NOMO-1 (cell line): Measurements from ENCODE around the gene RAD51B.
A peak's percentile ranks its signal among the peaks of the same experiment; 100 is the strongest.

Source experiments
- DNase-seq, 2 experiments: peaks; one replicate each; lab custom pipeline; 2025; ENCODE audit not compliant: unreplicated experiment in 2 of 2; lab: John Stamatoyannopoulos, UW

RAD51B gene

DNA sequence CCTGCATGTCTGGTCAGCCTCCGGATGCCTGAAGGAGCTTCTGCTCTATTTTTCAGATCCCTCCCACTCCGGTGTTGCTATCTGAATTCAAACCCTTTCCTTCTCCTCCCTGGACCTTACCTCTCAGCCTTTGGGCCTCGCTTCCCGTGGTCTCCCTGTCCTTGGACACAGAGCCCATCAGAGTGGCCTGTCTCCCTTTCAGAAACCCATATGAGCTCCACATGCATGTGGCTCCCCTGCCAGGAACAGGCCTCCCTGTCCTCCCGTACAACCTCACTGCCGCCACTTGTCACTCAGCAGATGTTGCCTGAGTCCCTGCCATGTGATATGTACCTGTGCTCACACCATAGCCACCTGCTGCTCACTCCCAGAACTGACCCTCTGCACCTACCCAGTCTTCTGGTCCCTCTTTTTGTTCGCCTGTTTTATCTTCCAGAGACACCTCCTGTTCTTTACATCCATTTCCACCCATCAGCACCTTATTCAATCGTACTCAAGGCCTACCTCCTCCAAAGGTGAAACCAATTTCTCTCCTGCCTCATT lies 790.7 kb downstream of the RAD51B start:
- no peak for DNase-seq

DNA sequence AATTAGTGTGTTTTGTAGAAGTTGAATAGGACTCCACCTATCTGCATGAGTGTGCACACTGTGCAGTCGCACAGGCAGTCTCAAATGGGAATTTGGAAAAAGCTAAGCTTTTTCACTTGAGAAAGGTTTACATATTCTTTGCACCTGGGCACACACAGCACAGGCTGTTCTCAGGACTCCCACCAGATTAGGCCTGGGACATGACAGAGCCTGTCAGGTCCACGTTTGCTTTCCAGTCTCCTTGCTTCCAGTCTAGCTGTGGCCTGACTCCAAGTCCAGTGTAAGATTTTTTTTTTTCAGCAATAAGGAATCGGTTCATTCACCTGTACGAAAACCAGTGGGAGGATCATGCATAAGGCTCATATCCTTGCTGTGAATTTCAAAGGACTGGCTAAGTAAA lies 792.0 kb downstream of the RAD51B start:
- no peak for DNase-seq

DNA sequence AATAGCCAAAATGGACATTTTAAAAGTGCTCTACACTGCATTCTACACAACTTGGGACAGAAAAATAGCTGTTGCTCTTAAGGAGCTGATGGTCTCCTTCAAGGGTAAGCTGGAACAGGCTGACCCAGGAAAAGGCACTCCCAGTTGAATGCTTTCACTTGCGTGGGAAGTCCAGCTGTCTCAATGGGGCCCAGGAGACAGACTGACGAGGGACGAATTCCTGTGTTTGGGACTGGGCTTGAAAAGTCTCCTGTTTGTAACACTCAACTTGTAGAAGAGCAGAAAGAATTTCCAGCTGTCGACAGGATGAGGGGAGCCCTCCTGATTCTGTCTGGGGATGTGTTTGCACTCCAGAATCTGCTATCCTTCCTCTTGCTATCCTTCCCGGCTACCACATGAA lies 792.5 kb downstream of the RAD51B start:
- no peak for DNase-seq

DNA sequence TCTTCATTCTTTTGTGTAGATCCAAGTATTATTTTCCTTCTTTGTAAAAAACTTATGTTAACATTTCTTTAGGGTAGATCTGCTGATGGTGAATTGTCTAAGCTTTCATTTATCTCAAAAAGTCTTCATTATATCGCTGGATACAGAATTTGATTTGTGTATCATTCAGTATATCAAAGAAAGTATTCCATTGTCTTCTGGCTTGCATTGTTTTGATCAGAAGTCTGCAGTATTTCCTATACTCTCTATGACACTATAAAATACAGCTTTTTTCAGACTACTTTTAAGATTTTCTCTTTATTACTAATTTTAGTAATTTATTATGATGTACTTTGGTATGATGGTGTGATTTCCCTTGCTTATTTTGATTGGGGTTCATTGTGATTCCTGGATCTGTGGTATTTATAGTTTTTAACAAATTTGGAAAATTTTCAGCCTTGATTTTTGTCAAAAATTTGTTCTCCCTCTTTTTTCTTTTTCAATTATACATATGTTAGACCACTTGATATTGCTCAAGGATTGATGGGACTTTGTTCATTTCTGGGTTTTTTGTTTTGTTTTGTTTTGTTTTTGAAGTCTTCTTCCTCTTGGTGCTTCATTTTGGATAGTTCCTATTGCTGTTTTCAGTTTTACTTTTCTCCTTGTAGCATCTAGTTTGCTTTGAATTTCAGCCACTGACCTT lies 796.8 kb downstream of the RAD51B start:
- no peak for DNase-seq

DNA sequence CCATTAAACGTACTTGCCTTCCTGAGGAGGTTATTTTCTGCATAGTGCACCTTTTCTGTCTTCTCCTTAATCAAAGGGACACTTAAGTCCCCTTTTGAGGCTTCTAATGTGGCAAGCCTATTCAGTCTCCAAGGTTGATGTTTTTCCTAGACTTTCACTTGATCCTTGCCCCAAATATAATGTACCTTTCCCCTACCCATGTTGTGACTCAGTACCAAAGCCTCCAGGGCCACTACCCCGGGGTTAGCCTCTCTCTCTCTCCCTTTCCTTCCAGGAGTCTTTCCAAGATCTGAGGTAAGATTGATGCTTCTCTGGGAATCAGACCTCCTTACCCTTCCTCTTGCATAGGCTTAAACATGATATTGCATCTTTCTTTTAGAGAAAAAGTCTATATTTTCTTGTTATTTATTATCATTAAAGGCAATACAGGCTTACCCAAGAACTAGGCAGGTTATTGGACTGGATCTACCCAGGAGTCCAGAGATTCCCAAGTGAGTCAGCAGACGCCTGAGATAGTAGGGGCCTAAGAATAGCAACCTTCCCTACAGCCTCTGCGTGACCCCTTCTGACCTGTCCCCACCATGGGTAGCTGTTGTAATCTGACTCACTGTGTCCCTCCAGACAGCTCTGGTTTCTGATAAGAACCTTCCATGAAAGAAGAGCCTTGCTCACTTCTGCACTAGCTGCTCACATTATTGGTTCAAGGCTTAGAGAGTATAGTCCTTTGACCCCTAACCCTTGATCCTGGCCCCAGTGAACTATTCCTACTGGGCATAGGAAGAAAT lies 800.4 kb downstream of the RAD51B start:
- no peak for DNase-seq

DNA sequence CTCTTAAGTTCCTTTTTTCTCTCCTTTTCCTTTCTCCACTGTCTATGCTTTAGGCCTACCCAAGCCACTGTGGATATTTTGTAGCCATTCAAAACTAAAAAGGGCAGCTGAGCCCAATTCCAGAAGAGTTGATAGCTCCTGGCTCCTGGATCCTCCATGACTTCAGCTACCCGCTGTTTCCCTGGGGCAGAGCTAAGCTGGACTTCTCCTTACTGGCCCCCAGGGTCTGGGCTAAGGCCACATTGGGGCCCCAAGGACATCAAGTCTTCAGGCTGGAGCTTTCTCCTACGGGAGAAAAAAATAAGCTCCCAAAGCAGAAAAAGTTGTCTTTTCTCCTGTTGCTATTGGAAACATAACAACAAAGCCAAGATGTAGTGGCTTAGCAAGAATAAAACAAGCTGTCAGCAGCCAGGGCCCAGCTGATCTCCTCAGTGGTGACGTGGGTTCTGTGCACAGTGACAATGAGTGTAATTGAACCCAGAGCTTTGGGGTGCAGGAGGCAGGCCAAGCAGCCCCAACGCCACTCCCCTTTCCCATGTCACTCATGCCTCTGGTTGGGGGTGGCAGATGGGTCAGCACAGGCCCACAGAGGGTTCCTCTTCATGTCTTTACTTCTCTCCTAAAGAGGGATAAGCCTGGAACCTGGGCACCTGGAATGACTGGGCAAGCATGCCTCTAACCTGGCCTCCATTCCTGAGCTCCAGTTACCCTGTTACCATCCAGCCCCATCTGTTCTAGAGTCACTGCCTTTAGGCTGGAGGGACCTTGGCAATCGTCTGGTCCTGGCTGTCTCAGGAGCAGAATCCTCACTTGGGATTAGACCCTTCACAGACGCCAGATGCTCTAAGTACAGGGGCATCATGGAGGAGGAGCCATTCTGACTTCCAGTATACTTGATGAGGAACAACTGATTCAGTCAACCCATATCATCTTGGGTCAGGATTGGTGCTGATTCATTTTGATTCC lies 802.1 kb downstream of the RAD51B start:
- no peak for DNase-seq

GRCh38 chr14:68622856-68623255 lies 803.3 kb downstream of the RAD51B start:
- DNase-seq: peak in 1 of 2 experiments; percentile 14

- DNase-seq: no peak
Measured at GRCh38 chr14:68623307-68623706, 803.7 kb downstream of the RAD51B start.

GRCh38 chr14:68623826-68624225 lies 804.2 kb downstream of the RAD51B start:
- DNase-seq: no peak

GRCh38 chr14:68624541-68625220 lies 805.1 kb downstream of the RAD51B start:
- DNase-seq: no peak

- DNase-seq: no peak
Measured at GRCh38 chr14:68625366-68626090, 805.9 kb downstream of the RAD51B start.

GRCh38 chr14:68626386-68626785 lies 806.8 kb downstream of the RAD51B start:
- DNase-seq: no peak

DNA sequence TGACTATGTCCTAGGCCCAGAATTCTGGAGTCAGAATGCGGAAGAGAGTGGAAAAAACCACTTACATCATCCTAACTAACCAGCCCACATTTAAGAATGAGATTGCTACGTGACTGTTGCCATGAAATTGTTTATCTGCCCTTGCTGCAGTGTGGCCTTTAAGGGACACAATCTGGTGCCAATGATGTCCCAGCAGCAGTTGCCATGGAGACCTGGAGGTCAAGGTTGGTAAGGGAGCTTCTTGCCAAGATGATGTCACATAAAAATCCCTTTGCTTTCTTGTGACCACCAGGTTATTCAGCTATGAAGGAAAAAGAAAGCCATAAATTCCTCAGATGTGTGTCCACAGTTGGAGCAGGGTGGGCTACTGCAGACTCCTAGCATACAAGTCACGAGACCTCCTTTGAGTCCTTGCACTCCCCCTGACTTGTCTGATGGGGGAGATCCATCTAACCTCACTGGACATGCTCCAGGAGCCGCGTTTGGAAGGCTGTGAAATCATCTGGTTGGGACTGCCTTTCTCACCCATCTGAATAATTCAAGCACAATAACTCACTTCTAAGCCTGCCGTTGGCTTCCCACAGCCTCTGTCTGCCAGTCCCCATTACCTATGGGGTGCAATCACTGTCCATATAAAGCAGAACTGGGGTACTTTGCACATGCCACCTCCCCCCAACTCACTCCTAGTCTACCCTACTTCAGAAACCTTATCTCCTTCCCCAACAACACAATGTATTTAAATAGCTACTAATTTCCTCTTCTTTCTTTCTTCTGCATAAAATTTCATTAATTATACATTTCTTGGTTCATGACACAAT lies 807.7 kb downstream of the RAD51B start:
- no peak for DNase-seq

- DNase-seq: no peak
Measured at GRCh38 chr14:68627868-68628604, 808.5 kb downstream of the RAD51B start.

DNA sequence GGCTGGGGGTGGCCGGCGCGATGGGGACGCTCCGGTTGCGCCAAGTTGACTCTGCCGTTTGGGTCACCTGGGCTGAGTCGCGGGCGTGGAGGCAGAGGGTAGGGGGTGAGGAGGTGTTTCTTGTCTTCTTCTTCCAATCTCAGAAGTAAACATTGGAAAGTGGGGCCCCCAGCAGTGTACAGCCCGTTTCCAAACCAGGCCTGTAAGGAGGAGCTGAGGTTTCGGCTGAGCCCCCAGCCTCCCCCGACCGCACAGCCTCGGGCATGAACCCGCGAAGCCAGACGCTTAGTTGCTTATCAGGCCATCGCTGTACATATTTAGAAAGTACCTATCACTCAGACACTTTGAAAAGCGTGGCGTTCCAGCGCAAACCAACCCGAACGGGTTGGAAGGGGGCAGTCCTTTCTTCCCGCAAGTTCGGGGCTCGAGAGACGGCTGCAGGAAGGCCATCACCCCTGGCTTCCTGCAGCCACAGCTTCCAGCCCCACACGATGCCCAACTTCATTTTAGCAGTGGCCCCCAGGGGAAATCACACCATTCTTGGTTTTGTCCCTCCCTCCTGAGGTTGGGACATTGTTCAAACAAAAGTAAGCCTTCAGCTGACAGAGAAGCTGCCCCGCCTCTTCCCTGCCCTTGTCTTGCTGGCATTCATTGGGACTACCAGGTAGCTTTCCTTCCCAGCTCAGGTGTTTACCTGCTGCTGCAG lies 809.2 kb downstream of the RAD51B start:
- DNase-seq: no peak

- no peak for DNase-seq
Measured at GRCh38 chr14:68630081-68630571, 810.5 kb downstream of the RAD51B start.

DNA sequence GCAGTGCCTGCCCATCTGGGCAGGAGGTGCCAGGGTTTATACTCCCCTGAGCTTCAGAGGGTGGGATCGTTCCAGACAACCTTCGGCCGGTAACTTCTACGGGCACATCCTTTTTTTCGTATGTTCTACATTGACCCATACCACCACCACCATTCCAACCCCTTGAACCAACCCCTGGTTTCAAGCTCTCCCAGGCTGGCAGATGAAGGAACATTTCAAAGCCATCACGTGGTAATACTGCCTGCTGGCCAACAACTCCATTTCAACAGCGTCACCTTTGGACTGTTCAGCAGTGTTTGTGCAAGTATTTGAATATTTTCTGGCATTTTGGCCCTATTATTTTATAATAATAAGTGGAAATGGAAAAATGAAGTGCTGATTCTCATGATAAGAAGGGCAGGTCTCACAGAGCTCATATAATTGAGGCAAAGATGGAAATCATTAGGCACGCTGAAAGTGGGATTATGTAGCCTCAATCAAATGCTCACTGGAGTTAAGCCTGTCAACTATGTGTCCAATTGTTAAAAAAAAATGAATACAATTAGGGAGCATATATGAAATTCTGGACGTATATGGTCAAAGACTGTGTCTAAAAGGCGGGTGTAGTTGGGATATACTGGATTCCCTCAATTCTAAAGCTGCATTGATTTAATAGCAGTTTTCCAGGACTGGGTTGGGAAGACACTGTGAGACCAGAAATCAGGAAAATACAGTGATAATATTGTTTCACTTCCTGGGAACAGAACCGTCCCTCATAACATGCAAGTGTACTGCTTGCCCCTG lies 811.2 kb downstream of the RAD51B start:
- DNase-seq: no peak
